Gastrocnemius medialis (tissue), 4 donors: ENCODE measurements around the gene CLN6. TPM values are rescaled to one million over a fixed set of nuclear protein-coding genes. Genes with fewer than 3 reads are reported as not detected.

ENCODE experiments used
- ATAC-seq, 2 donors: fragments of 150-250 bp; one replicate each; pipeline ENCODE4 v1.9.1; 2016
- DNase-seq, 2 donors: peaks; one replicate each; pipeline ENCODE4 v3.0.0-alpha.2; 2019
- H3K27ac ChIP-seq, 4 donors: fragments of 200-600 bp; sonication (generic); 1 replicate in 1 of 4; 2 replicates in 3 of 4; pipeline ENCODE4 v1.5.1; 2016 to 2018; ENCODE audit warnings: mild to moderate bottlenecking in 2 of 4, moderate library complexity in 1 of 4
- H3K27me3 ChIP-seq, 3 donors: fragments of 200-600 bp; sonication (generic) in 2 of 3; 1 replicate in 1 of 3; 2 replicates in 2 of 3; pipeline versions ENCODE4 v1.5.1 to v1.6.0; 2016 to 2019; ENCODE audit warnings: mild to moderate bottlenecking in 1 of 3, moderate library complexity in 1 of 3
- H3K36me3 ChIP-seq, 2 donors: fragments of 200-600 bp; sonication (generic) in 1 of 2; one replicate each; pipeline ENCODE4 v1.5.1; 2017 to 2018
- H3K4me1 ChIP-seq, 2 donors: fragments of 200-600 bp; sonication (generic) in 1 of 2; one replicate each; pipeline ENCODE4 v1.5.1; 2016 to 2017; ENCODE audit warnings: mild to moderate bottlenecking in 2 of 2
- H3K4me3 ChIP-seq, 4 donors: fragments of 200-600 bp; sonication (generic) in 3 of 4; 1 replicate in 1 of 4; 2 replicates in 3 of 4; pipeline ENCODE4 v1.5.1; 2016 to 2019; ENCODE audit warnings: mild to moderate bottlenecking in 2 of 4
- H3K9me3 ChIP-seq, 3 donors: fragments of 200-600 bp; sonication (generic) in 2 of 3; 1 replicate in 1 of 3; 2 replicates in 2 of 3; pipeline ENCODE4 v1.5.1; 2016 to 2019
- POLR2A ChIP-seq, 2 donors: fragments of 450-650 bp; IDR thresholded peaks; one replicate each; pipeline ENCODE4 v1.6.1; 2017; ENCODE audit warnings: antibody characterized with exemption in 2 of 2, mild to moderate bottlenecking in 2 of 2, moderate library complexity in 2 of 2
- in situ Hi-C, 4 donors: fragments of 200-750 bp; cut with MboI; loops; one replicate each; pipeline versions ENCODE4 v1.15.0 to v1.8.0; 2017; ENCODE audit warnings: low sequenced_read_pairs in 4 of 4
- intact Hi-C: fragments of 100-400 bp; cut with DNase I; formaldehyde crosslinking; loops from one replicate; pipeline ENCODE4 v1.15.1; 2023; ENCODE audit warnings: low total_unique reads
- total RNA-seq, 4 donors: library from RNA; depleted of rRNA; stranded (reverse); fragments of >200 nt; gene quantifications; one replicate each; pipeline versions ENCODE4 v1.1.0 to v1.2.3, GENCODE V29; 2016
- TF ChIP-seq, protein P1 (sequence below), 5 experiments: fragments of 450-650 bp in 3 of 5; fragments of 200-600 bp in 2 of 5; sonication (generic) in 2 of 5; IDR thresholded peaks in 4 of 5; conservative IDR thresholded peaks in 1 of 5; 1 replicate in 4 of 5; 2 replicates in 1 of 5; pipeline ENCODE4 v1.5.1; 2016 to 2019; ENCODE audit warnings: antibody characterized with exemption in 5 of 5, mild to moderate bottlenecking in 3 of 5, moderate library complexity in 3 of 5

The CLN6 gene
- total RNA-seq, 4 donors from 2014 or later: 17.1 to 18.9 (median 18.5) TPM

DNA sequence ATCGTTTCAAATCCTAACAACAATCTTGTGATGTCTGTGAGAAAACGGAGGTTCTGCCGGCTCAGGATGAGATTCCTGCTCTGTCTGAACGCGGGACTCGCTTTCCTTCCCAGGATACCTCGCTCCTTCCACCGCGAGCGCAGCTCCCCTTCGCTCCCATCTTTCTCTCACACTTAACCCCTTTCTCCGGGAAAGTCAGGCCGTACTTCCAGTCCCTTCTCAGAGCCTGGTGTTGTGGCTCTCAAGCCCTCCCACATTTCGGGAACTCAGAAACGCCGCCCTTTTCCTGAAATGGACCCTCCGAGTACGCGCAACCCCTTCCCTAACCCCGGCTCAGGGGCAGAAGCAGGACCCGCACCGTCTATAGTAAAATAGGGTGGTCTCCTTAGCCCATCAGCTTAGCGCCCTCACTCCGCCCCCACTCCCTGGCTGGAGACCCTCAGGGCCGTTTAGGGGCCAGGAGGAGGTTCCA is 47.6 kb upstream of the CLN6 start:
- H3K27ac ChIP-seq: peak overlapping the region; percentile 97 to 100 (median 99)
- peaks cover 58 to 76% of the 10 kb centered on the region in 2 donors for H3K4me1 ChIP-seq
- in situ Hi-C loops (no loop called here), intact Hi-C loops (loop anchor here (10.0 kb wide), 4 partner anchors 538 to 1202 kb away; partner anchors contain the start of gene RPLP1)
- H3K4me3 ChIP-seq: peak overlapping the region; percentile 73 to 97 (median 81)
- H3K36me3 ChIP-seq: peaks cover 0 to 4% of the 10 kb centered on the region in 2 donors
- no peaks in the 10 kb centered on the region for H3K27me3 ChIP-seq
- H3K9me3 ChIP-seq: no peaks in the 10 kb centered on the region
- ATAC-seq (peak in 1 of 2 donors; percentile 19), DNase-seq (peak in 1 of 2 donors; percentile 56)
- TF ChIP-seq POLR2A (IDR thresholded peaks at IDR 0.05): no peak
- TF ChIP-seq, protein P1, sequence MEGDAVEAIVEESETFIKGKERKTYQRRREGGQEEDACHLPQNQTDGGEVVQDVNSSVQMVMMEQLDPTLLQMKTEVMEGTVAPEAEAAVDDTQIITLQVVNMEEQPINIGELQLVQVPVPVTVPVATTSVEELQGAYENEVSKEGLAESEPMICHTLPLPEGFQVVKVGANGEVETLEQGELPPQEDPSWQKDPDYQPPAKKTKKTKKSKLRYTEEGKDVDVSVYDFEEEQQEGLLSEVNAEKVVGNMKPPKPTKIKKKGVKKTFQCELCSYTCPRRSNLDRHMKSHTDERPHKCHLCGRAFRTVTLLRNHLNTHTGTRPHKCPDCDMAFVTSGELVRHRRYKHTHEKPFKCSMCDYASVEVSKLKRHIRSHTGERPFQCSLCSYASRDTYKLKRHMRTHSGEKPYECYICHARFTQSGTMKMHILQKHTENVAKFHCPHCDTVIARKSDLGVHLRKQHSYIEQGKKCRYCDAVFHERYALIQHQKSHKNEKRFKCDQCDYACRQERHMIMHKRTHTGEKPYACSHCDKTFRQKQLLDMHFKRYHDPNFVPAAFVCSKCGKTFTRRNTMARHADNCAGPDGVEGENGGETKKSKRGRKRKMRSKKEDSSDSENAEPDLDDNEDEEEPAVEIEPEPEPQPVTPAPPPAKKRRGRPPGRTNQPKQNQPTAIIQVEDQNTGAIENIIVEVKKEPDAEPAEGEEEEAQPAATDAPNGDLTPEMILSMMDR (IDR thresholded peaks at IDR 0.05 in 4 of 5, conservative IDR thresholded peaks at IDR 0.05 in 1 of 5): no peak

DNA sequence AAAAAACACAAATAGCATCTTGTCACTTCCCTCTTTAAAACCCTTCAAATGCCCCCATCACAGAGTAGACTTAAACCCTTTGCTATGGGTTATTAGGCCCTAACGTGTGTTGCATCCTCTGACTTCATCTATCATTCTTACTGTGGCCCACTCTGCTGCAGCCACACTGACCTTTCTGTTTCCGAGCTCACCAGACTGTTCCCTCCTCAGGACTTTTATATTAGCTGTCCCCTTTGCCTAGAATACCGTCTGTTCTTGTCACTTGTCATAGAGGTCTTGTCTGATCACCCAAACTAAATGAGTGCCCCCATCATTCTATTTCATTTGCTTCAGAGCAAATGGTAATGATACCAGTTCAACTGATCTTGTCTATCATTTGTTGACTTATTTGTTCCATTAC is 47.1 kb upstream of the CLN6 start:
- Histone ChIP-seq H3K36me3 (peaks cover 0 to 4% of the 10 kb centered on the region in 2 donors), H3K27me3 (no peaks in the 10 kb centered on the region), H3K4me3 (peak overlapping the region; percentile 73 to 97 (median 81)), H3K9me3 (no peaks in the 10 kb centered on the region), H3K27ac (peak overlapping the region; percentile 97 to 100 (median 99)), H3K4me1 (peaks cover 60 to 76% of the 10 kb centered on the region in 2 donors)
- ATAC-seq (no peak), DNase-seq (no peak)
- no peak for TF ChIP-seq POLR2A (IDR thresholded peaks at IDR 0.05)
- TF ChIP-seq, protein P1 (IDR thresholded peaks at IDR 0.05 in 4 of 5, conservative IDR thresholded peaks at IDR 0.05 in 1 of 5): no peak
- in situ Hi-C loops (no loop called here), intact Hi-C loops (loop anchor here (10.0 kb wide), 4 partner anchors 538 to 1202 kb away; partner anchors contain the start of gene RPLP1)

DNA sequence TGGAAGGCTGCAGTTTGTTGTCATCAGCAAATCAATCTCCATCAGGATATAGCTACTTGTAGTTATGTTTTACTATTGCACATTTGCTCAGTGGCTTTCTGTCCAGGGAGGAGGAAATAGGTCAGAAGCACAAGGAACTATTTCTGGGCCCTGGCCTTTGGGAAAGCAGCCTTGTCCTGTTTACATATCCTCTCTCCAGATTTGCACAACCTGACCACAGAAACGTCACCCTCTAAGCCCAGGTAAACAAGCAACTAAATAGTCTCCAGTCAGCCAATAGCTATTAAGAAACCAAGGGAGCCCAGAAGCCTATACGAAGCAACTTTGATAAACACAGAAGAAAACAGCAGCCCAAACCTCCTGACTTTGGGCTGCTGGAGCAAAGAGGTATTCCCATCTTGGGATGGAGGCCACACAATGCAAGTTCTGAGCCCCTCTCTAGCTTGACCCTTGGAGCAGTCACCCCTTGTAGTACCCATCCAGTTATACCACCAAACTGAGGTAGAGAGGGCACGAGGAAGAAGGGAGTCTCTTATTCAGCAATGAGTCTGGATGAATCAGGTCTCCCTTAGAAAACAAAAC is 45.7 kb upstream of the CLN6 start:
- Histone ChIP-seq H3K27ac (peak overlapping the region; percentile 97 to 100 (median 99)), H3K9me3 (no peaks in the 10 kb centered on the region), H3K36me3 (peaks cover 0 to 4% of the 10 kb centered on the region in 2 donors), H3K4me3 (peak overlapping the region in 2 of 4 donors; percentile 16 to 97), H3K27me3 (no peaks in the 10 kb centered on the region), H3K4me1 (peaks cover 63 to 70% of the 10 kb centered on the region in 2 donors)
- intact Hi-C loops (loop anchor here (10.0 kb wide), 4 partner anchors 540 to 1200 kb away; partner anchors contain the start of gene RPLP1), in situ Hi-C loops (no loop called here)
- peak; percentile 79 to 82 for DNase-seq
- TF ChIP-seq, protein P1 (IDR thresholded peaks at IDR 0.05 in 4 of 5, conservative IDR thresholded peaks at IDR 0.05 in 1 of 5): no peak
- TF ChIP-seq POLR2A (IDR thresholded peaks at IDR 0.05): peak; percentile 70 to 91
- ATAC-seq: peak; percentile 34 to 50

DNA sequence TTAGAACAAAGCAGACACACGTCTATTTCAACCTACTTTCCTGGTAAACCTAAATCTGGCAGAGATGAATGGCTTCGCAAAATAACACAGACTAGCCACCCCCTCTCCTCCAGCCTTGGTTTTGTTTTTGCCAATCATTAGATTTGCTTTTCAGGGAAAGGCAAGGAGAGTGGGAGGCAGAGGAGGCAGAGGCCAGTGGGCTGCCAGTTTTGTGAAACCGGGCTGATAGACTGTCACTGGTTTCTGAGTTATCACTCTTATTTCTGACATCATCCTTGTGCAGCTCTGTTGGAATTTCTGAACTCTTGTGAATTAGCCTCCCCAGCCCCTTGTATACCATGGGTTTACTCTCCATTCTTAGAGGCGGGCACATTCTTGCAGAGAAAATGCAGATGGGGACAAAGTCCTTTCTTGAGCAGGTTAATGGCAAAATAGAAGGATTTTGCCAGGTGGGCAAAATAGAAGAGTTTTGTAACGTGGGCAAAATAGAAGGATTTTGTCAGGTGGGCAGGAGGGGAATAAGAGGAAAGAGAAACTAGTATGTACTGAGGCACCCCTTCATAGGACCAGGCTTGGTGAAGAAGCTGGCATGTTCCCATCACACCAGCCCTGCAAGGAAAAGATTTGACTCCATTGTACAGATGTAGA is 44.8 kb upstream of the CLN6 start:
- in situ Hi-C loops: no loop called here
- DNase-seq (no peak), ATAC-seq (no peak)
- no peak for TF ChIP-seq POLR2A (IDR thresholded peaks at IDR 0.05)
- TF ChIP-seq, protein P1 (IDR thresholded peaks at IDR 0.05 in 4 of 5, conservative IDR thresholded peaks at IDR 0.05 in 1 of 5): no peak
- H3K27ac ChIP-seq: peak overlapping the region; percentile 97 to 100 (median 99)
- H3K4me3 ChIP-seq: no peak overlapping the region
- no peaks in the 10 kb centered on the region for H3K9me3 ChIP-seq
- H3K36me3 ChIP-seq: no peaks in the 10 kb centered on the region
- intact Hi-C loops: loop anchor here (10.0 kb wide), 4 partner anchors 540 to 1200 kb away; partner anchors contain the start of gene RPLP1
- H3K4me1 ChIP-seq: peaks cover 61 to 62% of the 10 kb centered on the region in 2 donors
- H3K27me3 ChIP-seq: no peaks in the 10 kb centered on the region
